Femur (tissue), 1 donor: Measurements from ENCODE around the gene HIGD1A.

Experiments used
- DNase-seq: peaks from one replicate; pipeline ENCODE4 v3.0.0-alpha.2; 2017

HIGD1A gene

GRCh38 chr3:42752961-42753360 lies 51.3 kb downstream of the HIGD1A start:
- no peak for DNase-seq

DNA sequence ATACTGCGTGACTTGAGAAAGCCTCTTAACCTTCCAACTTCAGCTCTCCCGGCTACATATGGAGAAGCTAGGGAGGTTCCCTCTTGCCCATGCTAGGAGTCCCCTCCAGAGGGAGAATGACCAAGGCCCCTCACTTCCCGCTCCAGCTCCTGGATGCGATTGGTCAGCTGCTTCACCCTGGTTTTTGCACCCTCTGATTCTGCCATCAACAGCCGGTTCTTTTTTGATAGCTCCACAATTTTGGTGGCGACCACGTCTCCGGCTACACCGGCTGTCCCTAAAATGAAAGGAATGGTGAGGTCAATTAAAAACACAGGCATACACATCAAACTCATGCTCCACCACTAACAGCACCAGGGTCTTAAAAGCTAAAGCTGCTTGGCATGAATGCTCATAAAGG lies 51.8 kb downstream of the HIGD1A start:
- DNase-seq: no peak

GRCh38 chr3:42751609-42752008 lies 52.7 kb downstream of the HIGD1A start:
- no peak for DNase-seq

DNA sequence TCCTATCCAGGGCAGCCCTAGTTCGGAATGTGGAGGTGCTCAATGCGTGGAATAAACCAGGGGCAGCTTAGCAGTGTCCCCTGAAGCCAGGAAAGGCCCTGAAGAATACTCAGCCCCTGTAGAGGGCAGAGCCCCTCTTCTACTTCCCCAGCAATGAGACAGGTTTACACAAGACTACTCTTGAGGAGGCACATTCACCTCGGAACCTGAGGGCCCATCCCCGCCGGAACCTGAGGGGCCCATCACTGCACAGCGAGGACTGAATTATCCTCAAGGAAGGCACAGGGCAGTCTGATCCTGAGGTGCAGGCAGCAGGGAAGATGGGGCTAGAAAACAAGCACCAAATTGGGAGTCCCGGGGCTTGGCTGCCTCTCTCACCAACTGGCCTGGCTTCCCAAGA lies 53.5 kb downstream of the HIGD1A start:
- DNase-seq: no peak

- no peak for DNase-seq
These were observed 54.5 kb downstream of the HIGD1A start for GRCh38 chr3:42749753-42750231.

DNA sequence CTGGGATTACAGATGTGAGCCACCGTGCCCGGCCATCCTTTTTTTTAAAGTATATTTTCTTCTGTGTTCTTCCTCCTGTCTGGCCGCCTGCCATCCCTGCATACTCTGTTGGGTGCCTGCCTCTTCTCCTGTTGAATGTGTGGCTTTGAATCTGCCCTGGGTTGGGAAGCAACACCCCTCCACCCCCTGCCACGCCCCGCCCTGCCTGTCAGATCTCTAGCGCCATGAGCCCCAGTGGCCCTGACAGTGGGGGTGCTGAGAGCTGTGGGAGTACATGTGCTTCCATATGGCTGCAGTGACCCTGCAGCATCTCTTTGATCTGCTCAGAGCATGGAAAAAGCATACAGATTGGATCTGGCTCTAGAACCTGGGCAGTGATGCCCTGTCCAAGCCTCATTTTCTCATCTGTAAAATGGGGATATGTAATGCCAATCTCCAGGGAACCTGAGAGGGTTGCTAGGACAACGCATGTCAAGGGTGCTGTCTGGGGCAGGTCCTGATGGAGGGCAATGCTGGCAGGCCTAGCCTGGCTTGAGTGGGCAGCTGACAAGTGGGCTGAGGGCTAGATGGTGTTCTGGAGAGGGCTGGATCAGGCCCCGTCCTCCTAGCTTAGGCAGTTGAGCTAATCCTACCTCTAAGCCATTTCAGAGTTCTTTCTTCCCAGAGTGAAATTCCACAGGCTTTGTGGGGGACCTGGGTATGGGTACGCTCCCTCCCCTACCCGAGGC lies 55.1 kb downstream of the HIGD1A start:
- DNase-seq: no peak

DNA sequence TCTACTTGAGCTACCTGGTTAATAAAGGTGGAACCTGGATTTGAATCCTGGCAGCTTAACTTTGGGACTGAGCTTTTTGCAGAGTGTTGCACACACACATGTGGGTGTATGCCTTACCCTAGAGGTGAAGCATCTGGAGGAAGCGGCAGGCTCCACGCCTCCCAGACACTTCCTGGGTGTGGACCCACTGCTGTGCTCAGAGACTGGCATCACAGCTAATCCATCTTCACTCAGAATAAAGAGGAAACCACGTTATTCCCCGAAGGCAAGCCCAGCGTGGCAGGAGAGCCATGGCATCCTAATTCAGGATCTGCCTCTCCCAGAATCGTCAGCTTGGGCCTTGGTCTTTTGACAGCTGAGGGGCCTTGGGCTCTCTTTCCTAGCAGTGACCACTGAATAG lies 56.7 kb downstream of the HIGD1A start:
- no peak for DNase-seq

GRCh38 chr3:42746455-42747450 lies 57.5 kb downstream of the HIGD1A start:
- DNase-seq: peak; percentile 45

GRCh38 chr3:42745776-42746454 lies 58.4 kb downstream of the HIGD1A start:
- DNase-seq: no peak

DNA sequence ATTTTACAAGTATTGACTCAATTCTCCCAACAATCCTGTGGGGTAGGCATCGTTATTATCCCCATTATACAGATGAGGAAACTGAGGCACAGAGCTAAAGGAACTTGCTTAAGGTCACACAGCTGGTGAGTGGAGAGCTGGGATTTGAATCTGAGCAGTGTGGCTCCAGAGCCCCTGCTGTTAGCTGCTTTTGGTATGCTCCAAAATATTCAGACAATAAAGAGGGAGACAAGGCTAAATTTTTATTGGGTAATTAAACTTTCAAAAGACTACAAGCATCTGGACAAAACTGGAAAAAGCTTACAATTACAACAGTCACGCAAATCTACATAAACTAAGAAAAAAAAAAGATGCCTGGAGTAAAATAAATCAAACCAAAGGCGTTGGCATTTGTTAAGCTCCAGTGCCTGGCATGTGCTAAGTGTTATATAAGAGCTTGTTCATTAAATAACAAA lies 59.0 kb downstream of the HIGD1A start:
- no peak for DNase-seq

- DNase-seq: peak; percentile 4
These were observed 60.9 kb downstream of the HIGD1A start for GRCh38 chr3:42743204-42743995.

DNA sequence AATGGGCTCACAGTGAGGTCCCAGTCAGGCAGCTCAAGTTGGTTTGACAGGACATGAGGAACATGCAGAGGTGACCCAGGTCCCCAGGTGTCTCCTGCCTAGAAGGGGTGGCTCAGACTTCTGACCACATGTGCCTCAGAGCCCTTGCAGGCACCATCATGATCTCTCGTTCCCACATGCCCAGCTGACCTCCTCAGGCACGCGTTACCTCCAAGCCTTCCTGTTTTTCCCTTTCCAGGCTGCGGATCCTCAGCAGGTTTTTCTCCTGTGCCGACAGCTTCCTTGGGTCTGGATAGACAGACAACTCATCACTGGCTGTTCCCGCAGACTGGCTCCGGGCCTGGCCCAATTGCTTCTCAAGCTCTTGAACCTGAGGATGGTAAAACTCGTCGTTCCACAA lies 61.6 kb downstream of the HIGD1A start:
- peak; percentile 5 for DNase-seq

DNA sequence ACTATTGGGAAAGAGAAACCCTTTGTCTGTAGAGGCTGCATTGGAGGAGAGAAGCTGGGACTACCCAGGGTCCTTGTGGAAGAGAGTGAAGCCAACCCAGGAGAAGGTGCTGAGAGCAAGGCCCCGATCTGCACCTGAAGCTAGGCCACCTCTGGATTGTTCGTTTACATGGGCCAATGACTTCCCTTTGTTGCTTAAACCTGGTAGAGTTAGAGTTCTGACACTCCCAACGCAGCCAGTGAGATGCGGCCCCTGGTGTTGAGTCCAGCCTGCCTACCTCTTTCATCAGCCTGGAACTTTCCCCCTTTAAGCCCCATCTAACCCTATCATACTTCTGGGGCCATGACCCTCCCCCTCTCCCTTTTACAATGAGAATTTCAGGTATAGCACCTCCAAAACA lies 62.0 kb downstream of the HIGD1A start:
- DNase-seq: no peak

DNA sequence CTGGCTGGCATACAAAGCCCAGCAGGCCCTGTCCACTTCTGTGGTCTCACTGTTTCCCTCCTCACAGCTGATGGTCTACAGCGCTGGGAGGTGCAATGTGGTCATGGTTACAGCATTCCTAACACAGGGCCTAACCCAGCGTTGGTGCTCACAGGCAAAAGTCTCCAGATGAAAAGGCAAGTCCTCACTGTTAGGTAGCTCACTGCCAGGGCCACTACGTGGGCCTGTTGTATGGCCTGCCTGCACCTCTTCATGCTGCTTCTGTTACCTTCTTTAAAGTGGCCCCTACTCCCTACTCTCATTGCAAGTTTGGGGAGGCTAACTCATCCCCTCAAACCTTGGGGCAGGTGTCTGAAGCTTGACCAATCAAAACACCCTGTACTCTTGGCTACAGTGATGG lies 62.5 kb downstream of the HIGD1A start:
- no peak for DNase-seq

DNA sequence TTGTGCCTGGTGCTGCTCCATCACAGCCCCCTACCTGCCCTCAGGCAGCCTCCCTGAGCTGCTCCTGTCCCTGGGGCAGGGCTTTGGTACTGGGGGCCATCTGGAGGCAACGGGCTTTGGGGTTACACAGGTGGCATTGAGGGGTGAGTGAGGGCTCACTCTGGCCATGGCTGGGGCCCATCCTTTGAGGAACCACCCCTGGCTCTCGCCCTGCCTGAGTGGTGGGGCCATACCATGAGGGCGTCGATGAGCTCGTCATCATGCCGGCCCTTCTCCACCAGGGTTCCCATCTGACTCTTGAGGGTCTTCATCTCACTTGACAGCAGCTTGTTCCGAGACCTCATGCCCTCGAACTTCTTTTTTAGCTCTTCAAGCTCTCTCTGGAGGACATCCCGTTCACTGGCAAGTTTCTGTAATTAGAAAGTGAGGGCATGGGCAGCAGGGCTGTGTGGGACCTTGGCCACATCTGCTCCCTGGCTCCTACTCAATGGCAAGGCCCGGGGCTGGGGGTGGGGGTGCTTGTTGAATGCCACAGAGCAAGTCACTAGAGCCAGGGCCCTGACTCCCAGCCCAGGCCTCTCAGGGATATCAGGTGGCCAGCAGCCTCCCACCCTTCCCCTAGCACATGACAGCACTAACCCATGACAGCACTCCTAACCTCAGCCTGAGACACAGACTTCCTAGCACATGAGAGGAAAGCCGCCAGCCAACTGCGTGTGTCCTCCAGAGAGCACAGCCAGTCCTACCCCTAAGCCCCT lies 64.7 kb downstream of the HIGD1A start:
- peak; percentile 43 for DNase-seq

DNA sequence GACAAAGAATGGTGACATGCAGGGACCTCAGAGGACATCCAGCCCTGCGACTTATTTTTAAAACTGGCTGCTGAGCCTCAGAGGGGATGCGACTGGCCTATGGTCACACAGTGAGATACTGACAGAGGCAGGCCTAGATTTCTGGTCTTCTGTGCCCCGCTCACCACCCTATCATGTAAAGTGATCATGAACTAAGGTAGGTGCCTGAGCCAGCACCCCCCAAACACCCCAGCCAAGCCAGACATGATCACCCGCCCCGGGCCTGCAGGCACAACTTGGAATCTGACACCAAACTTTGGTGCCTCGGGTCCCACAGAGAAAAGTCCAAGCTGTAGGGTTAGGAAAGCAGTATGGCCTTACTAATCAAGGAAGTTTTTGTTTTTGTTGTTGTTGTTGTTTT lies 67.8 kb downstream of the HIGD1A start:
- DNase-seq: no peak

- DNase-seq: no peak
These were observed 68.2 kb downstream of the HIGD1A start for GRCh38 chr3:42736081-42736480.

DNA sequence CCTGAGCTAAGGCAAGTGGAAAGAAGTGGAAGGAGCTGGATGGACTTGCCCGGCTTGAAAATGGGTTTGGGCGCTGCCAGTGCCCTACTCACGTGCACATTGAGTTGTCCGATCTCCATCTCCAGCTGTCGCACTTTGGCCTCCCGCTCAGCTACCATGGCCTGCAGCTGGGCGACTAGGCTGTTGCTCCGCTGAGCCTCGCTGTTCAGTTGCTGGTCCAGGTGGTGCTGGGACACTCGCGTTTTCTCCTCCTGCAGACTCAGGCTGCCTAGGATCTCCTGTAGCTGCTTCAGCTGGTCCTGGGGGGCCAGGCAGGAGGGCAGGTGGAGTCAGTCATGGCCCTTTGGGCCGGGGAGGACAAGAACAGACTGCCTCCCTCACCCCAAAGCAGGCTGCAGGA lies 68.7 kb downstream of the HIGD1A start:
- no peak for DNase-seq

- DNase-seq: no peak
These were observed 69.3 kb downstream of the HIGD1A start for GRCh38 chr3:42735019-42735418.

GRCh38 chr3:42734263-42734860 lies 69.9 kb downstream of the HIGD1A start:
- no peak for DNase-seq
